GM19324 (cell line): Measurements from ENCODE around the gene CCDC200.
"Not testable (repeated sequence)": the region's sequence is repeated elsewhere in the genome, so short reads cannot be mapped to it uniquely, and the experiment has no call there.

Source experiments
- ATAC-seq: cut with Tn5 transposase; IDR thresholded peaks from one replicate; pipeline ENCODE4 v1.9.1; 2021; ENCODE audit warnings: mild to moderate bottlenecking, moderate library complexity; ENCODE audit not compliant: unreplicated experiment, low FRiP score

Gene CCDC200

GRCh38 chr17:43228020-43228782 is at the start of gene CCDC200:
TSS of gene CCDC200 (minus strand) at chr17:43228623. CDS start at chr17:43228554, 69 bp downstream.
- not testable (repeated sequence) for ATAC-seq

GRCh38 chr17:43272914-43273313 is 44.5 kb upstream of the CCDC200 start:
- not testable (repeated sequence) for ATAC-seq

- not testable (repeated sequence) for ATAC-seq
These were observed 44.1 kb upstream of the CCDC200 start for GRCh38 chr17:43272483-43272882.

GRCh38 chr17:43270552-43271504 is 42.4 kb upstream of the CCDC200 start:
- ATAC-seq = not testable (repeated sequence)

GRCh38 chr17:43246456-43246855 is 18.0 kb upstream of the CCDC200 start:
- not testable (repeated sequence) for ATAC-seq

- ATAC-seq = not testable (repeated sequence)
These were observed 12.4 kb upstream of the CCDC200 start for GRCh38 chr17:43240596-43241352.

GRCh38 chr17:43239597-43239996 is 11.2 kb upstream of the CCDC200 start:
- not testable (repeated sequence) for ATAC-seq

GRCh38 chr17:43233877-43234276 is 5.5 kb upstream of the CCDC200 start, which contains the start of gene RNU2-1:
TSS of gene RNU2-1 (minus strand) at chr17:43233977.
- not testable (repeated sequence) for ATAC-seq

GRCh38 chr17:43233263-43233662 is 4.8 kb upstream of the CCDC200 start:
- ATAC-seq = not testable (repeated sequence)

- not testable (repeated sequence) for ATAC-seq
These were observed 3.7 kb upstream of the CCDC200 start for GRCh38 chr17:43232021-43232699.

- not testable (repeated sequence) for ATAC-seq
These were observed 3.0 kb upstream of the CCDC200 start for GRCh38 chr17:43231205-43232020.

- ATAC-seq = no peak
These were observed 2.0 kb downstream of the CCDC200 start for GRCh38 chr17:43226393-43226792.

GRCh38 chr17:43224146-43224705 is 4.2 kb downstream of the CCDC200 start:
- ATAC-seq = no peak

- ATAC-seq = no peak
These were observed 7.8 kb downstream of the CCDC200 start for GRCh38 chr17:43220511-43221125.

GRCh38 chr17:43219746-43220380 is 8.6 kb downstream of the CCDC200 start:
- no peak for ATAC-seq

GRCh38 chr17:43219001-43219400 is 9.4 kb downstream of the CCDC200 start:
- no peak for ATAC-seq

- no peak for ATAC-seq
These were observed 10.8 kb downstream of the CCDC200 start for GRCh38 chr17:43217614-43218087.
